ENCODE results near the gene SLC16A10.
"Not testable (repeated sequence)": the region's sequence is repeated elsewhere in the genome, so short reads cannot be mapped to it uniquely, and the experiment has no call there.

Gene SLC16A10

DNA sequence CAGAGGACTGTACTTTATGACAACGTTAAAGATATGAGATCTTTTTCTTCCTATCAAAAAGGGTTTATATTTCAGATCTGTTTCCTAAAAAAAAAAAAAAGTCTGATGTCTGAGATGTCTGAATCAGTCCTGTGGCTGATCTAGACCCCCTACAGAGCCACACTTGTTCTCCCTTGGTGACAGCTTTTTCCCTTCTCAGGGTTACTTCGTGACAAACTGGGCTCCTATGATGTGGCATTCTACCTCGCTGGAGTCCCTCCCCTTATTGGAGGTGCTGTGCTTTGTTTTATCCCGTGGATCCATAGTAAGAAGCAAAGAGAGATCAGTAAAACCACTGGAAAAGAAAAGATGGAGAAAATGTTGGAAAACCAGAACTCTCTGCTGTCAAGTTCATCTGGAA, 134.5 kb downstream of the SLC16A10 start:
- no peak for DNase-seq

DNA sequence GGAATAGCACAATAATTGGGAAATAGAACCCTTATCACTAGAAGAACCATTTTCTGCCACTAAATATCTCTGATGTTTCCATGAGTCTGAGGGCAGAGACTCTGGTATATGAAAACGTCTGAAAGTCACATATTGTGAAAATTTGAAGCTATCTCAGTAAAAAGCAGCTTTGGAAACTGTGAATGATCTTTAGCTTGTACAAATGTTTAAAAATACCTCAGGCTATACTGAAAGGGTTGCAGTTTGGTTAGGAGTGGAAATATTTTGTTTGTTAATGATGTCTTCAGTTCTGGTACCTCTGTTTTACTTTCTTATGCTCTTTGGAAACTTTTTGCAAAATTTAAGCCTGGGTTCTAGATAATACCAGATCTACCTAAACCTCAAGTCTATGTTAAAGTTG, 135.0 kb downstream of the SLC16A10 start:
- DNase-seq = no peak

DNA sequence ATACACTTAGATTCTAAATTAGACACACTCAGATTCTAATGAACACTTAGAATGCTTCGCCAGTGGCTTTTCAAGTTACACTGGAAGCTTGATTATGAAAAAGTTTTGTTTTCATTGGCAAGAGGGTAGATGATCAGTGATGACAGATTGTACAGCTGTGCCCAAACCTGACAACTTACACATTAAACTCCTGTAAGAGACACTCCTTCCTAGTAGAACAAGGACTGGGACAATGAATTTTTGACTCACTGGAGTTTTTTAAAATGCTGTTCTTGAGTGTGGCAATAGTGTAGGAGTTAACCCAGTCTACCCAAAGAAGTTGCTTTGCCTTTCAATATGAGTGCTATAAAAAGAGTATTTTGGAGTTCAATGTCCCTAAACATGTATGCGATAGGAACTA, 140.8 kb downstream of the SLC16A10 start:
- no peak for DNase-seq

DNA sequence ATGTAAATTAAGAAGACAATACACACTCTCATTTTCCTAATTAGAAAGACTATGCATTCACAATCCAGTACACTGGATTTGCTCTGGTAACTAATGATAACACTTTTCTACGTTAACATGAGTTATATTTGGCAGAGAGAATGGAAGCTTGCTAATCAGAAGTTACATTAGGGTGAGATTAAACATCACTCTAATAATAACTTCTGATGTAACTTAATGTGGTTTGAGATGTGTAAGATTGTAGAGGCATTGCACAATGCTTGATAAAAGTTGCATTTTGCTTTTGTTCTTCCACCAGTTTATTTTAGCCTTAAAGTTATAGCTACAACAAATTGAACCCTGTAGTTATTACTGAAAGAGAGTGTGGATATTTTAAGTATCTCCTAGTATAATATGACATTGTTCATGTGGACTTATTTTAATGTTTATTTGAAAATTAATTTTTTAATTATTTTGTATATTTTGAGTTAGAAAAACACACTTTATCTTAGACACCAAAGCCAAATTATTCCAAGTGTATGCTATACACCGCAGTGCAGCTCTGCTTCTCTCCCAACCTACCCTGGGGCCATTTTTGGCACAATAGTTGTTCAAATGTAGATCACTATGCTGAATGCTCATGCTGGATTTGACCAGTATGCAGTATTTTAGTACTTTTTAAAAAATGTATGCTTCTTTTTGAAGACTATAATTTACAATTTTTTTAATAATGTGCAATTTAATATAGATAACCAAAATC, 143.2 kb downstream of the SLC16A10 start:
- DNase-seq = no peak

DNA sequence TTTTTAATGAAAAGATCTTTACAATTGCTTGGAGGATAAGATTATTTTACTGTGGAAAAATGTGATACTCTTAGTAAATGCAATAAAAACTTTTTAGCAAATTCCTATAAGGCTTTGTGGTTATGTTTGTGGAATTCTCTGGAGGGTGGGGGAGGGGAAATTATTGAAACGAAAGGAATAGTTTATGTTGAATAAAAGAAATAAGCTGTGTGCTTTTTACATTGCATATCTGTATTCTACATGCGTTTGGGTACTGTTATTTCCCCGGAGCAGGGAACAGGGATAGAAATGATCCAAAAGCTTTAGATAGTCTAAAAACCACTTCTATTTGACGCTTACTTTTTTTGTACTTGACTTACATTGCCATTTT, 143.8 kb downstream of the SLC16A10 start:
- no peak for DNase-seq

DNA sequence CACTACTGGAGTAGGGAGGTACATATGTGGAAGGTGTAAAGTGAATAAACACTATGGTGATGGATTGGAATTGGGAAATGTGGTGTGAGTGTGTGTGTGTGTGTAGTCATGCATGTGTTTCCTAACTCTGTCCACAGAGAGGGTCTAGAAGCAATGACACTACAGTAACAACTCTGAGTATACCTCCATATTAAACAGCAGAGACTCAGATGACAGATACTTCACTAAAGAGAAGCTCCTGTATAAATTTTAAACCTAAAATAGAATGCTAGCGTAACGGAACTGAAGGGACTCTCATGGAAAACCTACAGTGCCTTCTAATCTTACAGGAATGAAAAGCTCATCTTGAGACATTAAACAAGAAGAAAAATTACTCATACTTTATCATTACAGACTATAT, 150.5 kb downstream of the SLC16A10 start:
- no peak for DNase-seq

DNA sequence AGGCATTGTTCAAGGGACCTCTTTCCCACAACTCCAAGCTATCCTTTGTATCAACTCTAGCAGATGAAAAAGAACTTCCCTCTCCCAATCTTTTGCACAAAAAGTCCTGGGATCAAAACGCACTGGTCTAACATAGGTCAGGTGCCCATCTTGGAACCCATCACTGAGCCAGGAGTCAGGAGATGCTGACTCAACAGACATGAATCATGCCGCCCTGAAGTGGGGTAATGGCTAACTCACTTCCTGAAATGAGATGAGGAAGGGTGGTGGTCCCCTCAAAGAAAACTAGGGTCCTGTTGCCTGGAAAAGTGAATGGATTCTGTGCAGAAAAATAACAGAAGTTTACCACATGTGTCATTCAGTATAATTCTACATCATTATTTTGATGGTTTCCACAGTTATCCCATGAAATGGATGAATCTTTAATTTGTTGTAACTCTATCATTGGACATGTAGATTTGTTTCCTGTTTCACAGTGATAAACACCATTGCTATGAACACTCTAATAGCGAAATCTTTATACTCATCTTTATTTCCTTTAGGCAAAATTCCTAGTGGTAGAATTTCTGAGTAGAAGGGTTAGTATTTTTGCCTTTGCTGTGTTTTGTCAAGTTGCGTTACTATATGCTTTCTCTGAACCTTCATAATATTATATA, 151.3 kb downstream of the SLC16A10 start:
- peak; percentile 1 for DNase-seq

DNA sequence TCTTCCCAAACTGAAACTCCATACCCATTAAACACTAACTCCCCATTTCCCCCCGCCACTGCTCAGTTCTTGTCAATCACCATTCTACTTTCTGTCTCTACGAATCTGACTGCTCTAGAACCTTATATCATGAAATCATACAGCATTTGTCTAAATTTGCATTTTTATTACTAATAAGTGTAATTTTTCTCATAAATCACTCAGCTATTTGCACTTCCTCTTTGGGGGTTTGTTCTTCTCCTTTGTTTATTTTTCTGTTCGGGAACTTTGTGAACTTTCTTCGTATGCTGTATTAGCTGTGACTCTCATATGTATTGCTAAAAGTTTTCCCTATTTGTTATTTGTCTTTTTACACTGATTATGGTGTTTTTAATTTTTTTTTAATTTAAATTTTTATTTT, 152.2 kb downstream of the SLC16A10 start:
- no peak for DNase-seq

DNA sequence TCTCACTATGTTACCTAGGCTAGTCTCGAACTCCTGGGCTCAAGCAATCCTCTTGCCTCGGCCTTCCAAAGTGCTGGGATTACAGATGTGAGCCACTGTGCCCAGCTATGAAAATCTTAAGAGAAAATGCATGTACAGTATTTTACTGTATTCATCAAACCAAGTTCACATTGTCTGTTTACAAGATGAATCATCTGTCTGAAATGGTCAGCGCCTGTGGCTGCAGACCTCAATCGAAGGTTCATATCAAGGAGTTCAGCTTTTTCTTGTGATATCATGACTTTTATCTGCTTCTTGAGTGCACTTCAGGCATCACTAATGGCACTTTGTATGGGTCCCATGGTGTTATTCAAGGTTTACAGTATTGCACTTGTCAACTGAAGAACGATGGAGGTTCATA, 155.1 kb downstream of the SLC16A10 start:
- DNase-seq = no peak

DNA sequence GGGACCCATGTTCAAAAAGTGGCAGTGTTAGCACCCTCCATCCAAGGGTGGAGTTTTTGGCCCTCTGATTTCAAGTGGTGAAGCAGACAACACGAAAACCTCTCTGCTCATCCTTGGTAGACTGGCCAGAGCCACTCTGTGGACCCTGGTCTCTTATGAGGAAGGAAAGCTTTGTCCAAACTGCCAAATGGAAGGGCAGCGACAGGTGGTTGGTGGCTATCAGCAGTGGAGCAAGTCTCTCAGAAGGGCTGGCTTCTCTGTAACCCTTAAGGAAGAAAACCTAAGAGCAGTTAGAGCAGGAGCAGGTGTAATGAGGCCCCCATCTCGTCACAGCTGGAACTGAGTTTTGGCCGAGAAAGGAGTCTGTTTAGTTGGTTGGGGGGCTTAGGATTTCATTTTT, 155.8 kb downstream of the SLC16A10 start:
- DNase-seq = no peak

DNA sequence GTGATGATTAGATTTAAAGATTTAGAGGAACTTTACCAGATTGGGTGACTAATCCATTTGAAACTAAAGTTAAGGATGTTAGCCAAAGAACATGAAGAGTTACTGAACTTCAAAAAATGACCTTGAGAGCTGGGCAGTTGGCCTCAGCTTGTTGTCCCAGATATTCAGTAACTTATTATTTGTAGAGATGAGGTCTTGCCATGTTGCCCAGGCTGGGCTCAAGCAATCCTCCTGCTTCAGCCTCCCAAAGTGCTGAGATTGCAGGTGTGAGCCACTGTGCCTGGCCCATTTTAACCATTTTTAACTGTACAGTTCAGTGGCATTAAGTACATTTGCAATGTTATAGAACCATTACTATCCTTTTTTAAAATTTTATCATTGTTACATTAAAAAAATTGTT, 161.5 kb downstream of the SLC16A10 start:
- DNase-seq = no peak

DNA sequence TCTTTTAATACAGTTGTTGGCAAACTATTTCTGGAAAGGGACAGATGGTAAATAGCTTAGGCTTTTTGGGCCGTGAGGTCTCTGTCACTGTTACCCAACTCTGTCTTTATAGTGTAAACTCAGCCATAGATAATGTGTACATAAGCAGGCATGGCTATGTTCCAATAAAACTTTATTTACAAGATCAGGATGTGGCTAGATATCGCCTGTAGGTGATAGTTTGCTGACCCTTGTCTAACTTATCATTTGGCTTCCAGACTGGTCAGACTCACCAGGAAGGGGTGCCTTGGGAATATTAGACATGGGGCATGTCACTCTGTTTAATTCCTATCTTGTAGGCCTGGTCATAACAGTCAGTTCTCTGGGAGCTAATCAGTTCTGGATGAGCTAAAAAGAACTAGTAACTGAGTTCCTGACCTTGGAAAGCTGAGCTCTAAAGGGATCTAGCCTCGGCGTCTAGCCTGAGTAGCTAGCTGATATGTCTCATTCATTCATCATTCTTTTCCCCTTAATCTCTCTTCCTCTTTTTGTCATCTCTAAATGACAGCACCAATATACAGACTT, 163.6 kb downstream of the SLC16A10 start:
- no peak for DNase-seq

DNA sequence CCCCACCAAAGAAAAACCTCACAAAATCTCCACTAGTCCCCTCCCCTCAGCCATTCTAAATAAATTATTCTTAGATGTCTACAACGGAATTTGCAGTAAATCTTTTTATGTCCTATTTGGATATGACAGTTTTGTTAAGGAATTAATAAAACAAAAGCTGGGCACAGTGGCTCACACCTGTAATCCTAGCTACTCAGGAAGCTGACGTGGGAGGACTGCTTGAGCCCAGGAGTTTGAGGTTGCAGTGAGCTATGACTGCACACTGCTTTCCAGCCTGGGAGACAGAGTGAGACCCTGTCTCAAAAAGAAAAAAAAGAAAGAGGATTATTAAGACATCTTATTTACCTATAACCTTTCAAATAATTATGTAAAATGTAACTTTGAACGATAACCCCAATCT, 165.4 kb downstream of the SLC16A10 start:
- no peak for DNase-seq

DNA sequence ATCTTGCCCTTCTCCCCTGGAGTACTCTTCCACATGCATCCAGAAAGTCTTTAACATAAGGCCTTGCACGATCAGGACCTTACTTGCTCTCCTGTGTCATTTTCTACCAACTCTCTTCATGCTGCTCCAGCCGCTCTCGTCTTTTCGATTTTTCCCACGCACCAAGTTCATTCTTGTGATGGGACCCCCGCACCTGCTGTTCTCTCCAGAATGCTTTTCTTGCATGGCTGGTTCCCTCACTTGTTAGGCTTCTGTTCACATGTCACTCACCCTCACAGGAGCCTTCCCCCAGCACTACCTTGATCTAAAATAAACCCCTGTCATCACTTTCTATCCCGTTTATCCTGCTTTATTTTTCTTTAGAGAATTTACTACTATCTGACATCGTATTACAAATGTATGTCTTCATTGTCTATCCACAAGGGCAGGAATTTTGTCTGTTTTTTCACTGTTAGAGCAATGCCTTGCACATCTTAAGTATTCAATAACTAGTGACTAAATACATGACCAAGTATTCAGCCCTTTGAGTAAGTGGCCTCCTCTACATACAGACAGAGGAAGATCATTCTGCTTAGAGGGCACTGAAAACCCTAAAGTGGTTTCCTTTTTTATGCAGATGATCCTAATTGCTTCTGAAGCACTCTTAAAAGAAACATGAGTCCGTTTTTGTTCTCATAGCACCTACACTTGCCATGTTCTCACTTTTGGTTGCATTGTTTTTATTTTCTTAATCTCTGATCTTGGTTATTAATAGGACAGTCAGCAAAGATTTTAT, 166.9 kb downstream of the SLC16A10 start:
- no peak for DNase-seq

DNA sequence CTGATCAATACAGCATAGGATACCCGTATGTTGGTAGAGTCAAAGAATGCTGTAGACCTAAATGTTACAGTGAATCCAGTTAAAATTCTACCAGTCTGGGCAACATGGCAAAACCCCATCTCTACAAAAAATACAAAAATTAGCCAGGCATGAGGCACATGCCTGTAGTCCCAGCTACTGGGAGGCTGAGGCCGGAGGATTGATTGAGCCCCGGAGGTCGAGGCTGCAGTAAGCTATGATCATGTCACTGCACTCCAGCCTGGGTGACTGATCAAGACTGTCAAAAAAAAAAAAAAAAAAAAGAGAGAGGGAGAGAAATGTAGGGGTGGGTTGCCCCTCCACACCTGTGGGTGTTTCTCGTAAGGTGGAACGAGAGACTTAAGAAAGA, 167.5 kb downstream of the SLC16A10 start:
- no peak for DNase-seq

DNA sequence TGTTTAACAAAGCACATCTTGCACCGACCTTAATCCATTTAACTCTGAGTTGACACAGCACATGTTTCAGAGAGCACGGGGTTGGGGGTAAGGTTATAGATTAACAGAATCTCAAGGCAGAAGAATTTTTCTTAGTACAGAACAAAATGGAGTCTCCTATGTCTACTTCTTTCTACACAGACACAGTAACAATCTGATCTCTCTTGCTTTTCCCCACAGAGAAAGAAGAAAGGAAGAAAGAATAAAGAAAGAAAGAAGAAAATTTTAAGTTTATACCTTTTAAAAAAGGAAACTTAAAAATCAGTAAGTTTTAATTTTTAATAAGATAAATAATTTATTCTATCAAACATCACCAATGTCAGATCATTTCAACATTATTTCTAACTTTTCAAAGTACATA, 168.5 kb downstream of the SLC16A10 start:
- not testable (repeated sequence) for DNase-seq

DNA sequence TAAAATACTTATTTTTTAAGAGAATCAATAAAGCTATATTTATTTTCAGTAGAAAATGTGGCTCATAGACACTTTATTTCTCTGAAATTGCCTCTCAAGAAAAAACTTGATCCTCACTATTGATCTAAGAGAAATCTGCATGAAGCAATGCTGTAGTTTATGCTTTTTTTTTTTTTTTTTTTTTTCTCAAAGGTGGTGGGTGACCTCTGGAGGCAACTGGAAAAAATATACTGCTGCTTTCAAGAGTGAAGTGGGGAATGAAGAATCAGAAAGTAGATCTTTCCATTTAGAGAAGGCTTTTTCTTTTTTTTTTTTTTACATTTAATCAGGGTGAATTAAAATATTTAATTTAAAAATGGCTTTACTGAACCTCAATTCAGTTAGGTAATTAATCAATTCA, 169.3 kb downstream of the SLC16A10 start:
- peak; percentile 2 for DNase-seq

DNA sequence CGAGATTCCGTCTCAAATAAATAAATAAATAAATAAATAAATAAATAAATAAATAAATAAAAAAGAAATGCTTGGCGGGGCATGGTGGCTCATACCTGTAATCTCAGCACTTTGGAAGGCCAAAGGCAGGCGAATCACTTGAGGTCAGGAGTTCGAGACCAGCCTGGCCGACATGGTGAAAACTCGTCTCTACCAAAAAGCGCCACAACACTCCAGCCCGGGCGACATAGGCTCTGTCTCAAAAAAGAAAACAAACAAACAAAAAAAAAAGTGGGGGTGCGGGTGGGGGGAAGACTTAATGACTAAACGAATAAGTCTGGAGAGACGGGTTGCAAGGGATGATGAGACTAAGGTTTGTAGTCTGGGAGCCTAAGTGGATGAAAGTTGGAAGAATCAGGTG, 170.7 kb downstream of the SLC16A10 start:
- no peak for DNase-seq

DNA sequence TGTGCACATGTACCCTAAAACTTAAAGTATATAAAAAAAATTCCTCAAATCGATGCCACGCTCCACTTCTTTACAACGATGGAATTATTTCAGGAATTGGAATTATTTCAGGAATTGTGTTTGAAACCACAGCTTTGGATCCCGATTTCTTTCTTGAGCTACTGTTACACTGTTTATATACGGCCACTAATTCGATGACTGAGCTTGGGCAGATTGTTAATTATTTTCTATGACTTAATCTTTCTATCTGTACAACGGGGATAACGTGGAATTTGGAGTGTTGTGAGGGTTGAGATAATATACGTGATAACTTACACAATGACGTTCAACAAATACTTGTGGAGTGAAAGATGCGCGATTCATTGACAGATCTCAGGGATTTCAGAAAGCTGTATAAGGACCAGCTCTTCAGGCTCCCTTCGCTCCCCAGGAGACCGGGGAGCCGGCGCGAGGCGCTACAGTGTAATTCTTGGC, 171.3 kb downstream of the SLC16A10 start:
- no peak for DNase-seq

DNA sequence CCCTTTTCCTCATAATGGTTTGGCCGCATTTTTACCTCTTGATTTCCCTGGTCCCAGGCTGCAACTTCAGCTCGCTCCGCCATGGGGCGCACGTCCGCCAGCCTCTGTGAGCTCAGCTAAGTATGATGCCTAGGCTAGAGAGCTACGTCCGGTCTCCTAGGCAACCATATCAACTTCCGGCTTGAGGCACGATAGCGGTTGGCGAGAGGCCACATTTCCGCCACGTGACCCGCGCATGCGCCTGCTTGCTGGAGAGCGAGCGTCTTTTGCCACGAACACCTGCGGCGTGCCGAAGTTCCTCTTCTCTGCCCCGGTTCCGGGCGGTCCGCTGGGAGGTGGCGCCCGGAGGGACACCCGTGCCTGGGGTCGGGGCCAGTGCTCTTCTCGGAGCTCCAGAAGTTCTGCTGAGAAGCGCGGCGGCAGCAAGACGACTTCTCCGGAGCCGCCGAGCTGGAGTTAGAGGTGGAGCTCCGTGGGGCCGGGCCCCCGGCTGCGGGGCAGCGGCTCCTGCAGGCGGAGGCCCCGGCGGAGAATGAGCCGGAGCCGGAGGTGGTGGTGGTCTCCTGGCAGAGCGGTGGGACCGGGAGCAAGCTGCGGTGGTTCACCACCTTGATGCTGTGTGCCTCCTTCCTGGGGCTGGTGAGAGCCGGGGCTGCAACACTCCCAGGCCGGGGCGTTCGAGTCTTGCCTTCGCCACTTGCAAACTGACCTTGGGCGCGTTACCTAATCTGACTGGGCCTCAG, 172.0 kb downstream of the SLC16A10 start:
- peak; percentile 99 for DNase-seq

DNA sequence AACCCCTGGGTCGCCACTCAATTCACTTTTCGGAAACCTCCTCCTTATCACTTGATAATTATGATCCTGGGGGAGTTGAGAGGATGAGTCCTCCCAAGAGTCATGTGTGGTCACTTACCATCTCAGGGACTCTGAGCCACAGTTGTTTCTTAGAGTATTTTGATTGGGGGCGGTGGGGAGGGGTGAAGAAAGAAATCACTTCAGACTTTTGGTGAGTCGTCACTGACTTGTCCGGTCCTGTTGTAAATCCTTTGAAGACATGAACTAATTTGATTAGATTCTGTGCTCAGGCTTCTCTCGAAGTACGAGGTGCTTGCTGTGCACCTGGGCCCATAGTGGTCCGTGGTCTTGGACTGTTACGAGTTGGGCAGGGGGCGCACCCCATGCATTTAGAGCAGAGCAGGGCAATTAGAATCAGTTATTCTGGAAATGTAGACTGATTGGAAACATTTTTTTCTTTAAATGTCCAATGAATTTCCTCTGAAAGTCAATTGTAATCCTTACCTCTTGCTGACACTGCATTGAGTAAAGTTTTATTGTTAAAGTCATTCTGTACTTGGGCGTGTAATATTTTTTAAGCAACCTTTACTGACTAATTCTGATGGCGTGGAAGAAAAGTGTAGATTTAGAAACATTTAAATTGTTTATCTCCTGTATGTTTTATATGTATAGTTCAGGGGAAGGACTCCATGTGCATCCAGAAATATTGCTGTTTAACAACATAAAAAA, 173.4 kb downstream of the SLC16A10 start:
- DNase-seq = peak; percentile 2

DNA sequence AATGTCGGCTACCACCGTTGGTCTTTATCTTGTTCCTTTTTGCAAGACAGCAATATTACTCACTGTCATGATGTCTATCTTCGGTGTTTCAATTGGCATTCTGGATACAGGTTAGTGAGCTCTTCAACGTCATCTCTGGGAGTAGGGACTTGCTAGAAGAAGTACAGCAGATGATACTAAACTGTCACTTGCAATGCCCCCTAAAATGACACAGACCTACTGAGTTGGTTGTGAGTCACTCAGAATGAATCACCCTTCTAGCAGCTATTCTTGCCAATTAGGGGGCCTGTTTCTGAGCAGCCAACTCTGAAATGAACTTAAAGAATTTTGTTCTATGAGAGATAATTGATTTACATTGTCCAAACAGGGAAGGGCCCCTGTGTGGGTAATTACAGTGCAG, 176.5 kb downstream of the SLC16A10 start:
- DNase-seq = no peak

Data from DMS53 (cell line).